HFF-Myc (cell line): Measurements from ENCODE around the gene TMEM106C.
"Not testable (repeated sequence)": the region's sequence is repeated elsewhere in the genome, so short reads cannot be mapped to it uniquely, and the experiment has no call there.

Source experiments
- DNase-seq: peaks from one replicate; pipeline ENCODE4 v3.0.0-alpha.2; 2011; ENCODE audit warnings: low read depth; ENCODE audit errors: extremely low read depth
- H3K4me3 ChIP-seq: replicated peaks from 2 replicates; pipeline ENCODE4 v1.5.1; 2011; ENCODE audit warnings: low read depth, mild to moderate bottlenecking, control low read depth, low read length
- CTCF ChIP-seq: IDR thresholded peaks from 2 replicates; pipeline ENCODE4 v1.5.1; 2012; ENCODE audit warnings: mild to moderate bottlenecking, low read depth, low read length, control low read depth; ENCODE audit errors: missing control alignments

The TMEM106C gene

DNA sequence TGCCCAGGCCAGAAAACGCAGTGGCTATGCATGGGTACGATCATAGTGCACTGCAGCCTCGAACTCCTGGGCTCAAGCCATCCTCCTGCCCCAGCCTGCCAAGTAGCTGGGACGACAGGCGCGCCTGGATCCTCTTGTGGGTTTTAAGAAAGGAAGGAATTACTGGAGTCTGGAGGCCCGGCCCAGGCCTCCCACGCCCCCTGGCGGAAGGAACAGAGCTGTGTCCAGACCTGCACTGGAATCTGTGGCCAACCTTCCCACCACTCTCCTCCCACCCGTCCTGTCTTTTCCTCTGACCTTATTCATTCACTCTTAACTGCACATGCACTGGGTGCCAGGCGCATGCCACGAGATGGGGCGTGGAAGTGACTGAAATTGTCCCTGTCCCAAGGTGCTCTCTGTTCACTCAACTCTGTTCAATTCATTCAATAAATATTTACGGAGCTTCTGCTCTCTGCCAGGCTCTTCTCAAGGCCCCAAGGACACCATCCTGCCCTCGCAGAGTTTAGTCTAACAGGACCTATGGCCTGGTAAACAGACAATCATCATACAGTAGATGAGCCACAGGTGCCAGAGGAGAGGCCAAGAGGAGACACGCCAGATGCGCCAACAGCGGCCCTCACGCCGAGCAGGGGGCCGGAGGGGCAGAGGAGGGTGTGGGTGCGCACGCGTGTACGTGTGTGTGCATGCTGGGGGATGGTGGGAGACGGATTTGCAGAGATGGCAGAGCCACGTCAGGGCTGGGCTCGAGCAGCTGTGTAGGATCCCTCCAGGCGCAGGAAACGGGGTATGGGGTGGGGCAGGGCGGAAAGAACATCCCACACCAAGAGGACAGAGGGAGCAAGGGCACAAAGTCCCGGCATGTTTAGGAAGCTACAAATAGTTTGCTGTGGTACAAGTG, 13.7 kb upstream of the TMEM106C start:
- peak; percentile 95 for TF ChIP-seq CTCF

DNA sequence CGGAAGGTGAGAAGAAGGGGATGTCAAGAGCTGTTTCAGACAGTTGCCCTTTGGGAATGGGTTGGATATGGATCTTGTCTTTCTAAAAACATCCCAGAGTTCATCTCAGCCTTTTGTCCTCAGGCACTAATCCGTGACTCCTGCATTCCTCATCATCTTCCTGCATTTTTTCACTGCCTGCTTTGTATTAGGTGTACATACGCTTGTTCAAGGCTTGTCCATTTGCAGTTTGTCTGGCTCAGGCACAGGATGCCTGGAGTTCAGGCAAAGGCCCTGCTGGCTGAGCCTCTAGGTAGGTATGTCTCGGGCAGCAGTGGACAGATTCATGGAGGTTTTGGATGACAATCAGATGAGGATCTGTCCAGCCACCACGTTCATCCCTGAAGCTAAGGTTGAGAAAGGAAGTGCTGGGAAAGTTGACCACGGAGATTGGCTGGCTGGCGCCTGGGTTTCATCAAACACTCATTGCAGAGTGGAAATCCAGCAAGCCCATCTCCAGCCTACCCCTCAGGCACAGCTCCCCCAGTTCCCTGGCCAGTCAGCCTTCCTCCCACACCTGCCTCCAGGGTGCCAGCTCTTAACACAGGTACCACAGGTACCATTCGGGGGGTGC, 12.4 kb upstream of the TMEM106C start:
- H3K4me3 ChIP-seq = no peak overlapping the region
- DNase-seq = no peak
- TF ChIP-seq CTCF = no peak

More for the DNA sequence above, 13.7 kb upstream of the TMEM106C start:
- no peak overlapping the region for H3K4me3 ChIP-seq
- peak; percentile 41 for DNase-seq

DNA sequence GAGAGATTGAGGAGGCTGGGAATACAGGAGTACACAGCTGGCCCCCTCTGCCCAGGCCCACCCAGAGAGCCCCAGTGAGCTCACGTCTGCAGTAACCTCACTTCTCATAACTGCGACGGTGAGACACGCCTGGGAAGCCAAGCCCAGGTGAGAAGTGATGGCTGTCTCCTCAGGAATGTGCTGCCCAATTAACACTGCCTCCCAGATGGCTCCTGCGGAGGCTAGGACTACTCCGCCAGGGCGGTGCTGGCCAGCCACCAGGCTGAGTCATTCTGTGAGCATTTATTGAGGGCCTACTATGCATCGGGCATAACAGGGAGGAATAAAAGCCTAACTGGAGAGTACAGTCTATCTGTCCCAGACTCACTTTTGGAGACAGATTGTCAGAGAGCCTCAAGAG, 9.3 kb upstream of the TMEM106C start:
- no peak for TF ChIP-seq CTCF
- no peak for DNase-seq
- no peak overlapping the region for H3K4me3 ChIP-seq

DNA sequence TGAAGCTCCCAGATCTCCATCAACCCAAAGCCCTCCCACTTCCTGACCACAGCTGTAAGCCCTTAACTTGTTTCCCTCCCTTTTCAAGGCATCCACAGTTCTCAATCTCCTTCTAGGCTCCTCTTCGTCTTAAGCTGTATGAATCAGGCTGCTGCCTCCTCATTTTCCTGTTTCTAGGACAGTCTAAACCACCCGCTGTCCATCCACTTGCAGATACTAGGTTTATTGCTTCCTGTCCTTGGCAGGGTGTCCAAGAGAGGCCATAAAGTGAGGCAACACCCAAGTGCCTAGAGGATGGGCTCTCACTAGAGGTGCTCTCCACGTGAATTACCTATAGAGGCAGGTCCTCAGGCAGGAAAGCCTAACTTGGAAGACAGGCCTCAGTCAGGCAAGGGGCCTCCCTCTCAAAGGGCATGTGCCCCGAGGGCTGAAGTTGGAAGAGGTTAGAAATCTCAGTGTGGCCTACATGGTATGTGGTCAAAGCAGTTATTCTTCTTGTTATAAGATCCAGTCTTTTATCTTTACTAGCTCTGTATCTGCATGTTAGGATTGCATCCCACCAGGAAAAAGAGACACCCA, 8.8 kb upstream of the TMEM106C start:
- no peak for TF ChIP-seq CTCF
- no peak for DNase-seq

DNA sequence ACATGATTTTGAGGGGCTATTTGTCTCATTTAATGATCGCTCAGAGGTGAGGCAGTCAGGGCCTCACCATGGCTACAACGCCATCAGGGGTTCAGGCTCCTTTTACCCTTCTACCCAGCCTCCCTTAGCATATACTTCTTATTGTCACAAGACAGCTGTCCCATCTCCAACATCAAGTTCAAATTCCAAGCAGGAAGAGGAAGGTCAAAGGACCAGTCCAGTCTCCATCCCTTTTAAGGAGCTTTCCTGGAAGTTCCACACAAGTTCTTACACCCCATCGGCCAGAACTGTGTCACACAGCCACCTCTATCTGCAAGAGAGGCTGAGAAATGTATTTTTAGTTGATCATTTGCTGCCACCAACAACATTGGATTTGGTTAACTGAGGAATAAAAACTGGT, 8.3 kb upstream of the TMEM106C start:
- no peak for TF ChIP-seq CTCF
- no peak overlapping the region for H3K4me3 ChIP-seq
- DNase-seq = no peak

More for the DNA sequence above, 8.8 kb upstream of the TMEM106C start:
- no peak overlapping the region for H3K4me3 ChIP-seq

DNA sequence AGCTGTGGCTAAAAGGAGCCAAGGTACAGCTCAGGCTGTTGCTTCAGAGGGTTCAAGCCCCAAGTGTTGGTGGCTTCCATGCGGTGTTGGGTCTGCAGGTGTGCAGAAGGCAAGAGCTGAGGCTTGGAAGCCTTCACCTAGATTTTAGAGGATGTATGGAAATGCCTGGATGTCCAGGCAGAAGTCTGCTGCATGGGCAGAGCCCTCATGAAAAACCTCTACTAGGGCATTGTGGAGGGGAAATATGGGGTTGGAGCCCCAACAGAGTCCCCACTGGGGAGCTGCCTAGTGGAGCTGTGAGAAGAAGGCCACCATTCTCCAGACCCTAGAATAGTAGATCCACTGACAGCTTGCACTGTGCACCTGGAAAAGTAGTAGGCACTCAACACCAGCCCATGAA, 5.7 kb upstream of the TMEM106C start:
- DNase-seq, H3K4me3 ChIP-seq: not testable (repeated sequence)

DNA sequence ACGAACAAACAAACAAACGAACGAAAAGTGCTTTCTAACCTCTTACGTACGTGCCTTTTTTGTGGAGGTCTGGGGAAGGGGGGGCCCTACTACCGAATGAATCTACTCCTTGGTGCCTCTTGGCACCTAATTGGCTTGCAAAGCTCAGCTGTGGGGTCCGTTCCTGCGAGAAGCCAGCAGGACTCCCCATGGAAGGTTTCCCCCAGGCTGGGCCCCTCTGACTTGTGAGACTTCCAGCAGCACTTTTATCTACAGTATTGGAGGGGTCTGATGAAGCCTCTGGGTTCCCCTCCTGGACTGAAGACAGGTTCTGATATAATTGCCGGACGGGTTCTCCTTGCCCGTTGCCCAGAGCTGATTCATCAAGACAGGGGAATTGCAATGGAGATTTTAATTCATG, 1.2 kb upstream of the TMEM106C start:
- no peak for DNase-seq
- no peak for TF ChIP-seq CTCF
- no peak overlapping the region for H3K4me3 ChIP-seq
